Activated gamma-delta T cell treated with anti-CD3 and anti-CD28 coated beads, Interleukin-2, amount 50 U/mL, for 16 hours (primary cell): ENCODE data around the gene MORN5.

Experiments used
- DNase-seq: peaks from one replicate; pipeline ENCODE4 v3.0.0-alpha.2; 2020; ENCODE audit warnings: low read depth

MORN5 gene

DNA sequence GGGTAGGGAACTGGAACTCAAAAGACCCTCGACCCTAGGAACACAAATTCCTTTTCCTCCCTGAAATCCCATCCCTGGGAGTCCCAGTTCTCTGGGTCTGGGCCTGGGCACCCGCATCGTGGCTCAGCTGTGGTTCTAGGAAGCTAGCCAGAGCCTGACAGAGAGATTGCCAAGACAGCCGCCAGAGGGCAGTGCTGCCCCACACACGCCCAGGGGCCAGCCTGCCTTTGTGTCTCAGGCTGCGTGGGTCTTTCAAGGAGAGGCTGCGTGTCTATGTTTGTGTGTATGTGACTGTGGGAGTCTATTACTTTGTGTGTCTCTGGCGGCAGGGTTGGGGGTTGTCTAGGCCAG, 34.6 kb upstream of the MORN5 start:
- DNase-seq = peak; percentile 72

DNA sequence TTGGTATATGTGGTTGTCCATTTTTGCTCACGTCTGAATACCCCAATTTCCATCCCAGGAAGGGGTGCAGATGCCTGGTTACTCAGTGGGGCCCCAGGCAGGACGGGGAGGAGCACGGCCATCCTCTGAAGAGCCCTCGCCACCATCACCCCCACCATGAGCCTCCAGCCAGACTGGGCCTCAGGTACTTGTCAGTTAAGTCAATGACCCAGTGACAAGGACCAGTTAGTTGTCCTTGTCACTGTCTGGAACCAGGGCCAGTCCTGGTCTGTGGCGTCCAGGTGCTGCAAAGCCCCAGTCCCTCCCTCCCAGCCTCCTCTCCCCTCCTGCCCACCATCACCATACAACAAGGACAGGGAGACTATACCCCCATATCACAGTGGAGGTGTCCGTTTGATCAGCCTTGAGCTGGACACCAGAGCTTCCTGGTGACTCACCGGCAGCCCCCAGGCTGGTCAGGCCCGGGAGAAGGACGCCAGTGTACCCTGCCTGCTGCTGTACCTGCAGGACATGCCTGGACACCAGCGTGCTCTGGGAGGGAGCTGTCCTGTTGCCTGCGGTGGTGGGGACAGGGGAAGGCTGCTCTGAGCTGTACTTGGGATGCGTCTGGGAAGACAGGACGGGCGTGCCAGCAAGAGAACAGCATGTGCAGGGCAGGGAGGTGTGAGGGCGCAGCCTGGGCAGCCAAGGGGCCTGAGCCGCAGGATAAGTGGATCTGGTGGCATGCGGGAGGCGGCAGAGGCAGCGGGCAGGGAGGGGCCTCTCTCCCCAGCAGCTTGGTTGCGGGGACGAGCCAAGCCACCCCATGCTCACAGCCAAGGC, 34.0 kb upstream of the MORN5 start:
- DNase-seq = no peak

DNA sequence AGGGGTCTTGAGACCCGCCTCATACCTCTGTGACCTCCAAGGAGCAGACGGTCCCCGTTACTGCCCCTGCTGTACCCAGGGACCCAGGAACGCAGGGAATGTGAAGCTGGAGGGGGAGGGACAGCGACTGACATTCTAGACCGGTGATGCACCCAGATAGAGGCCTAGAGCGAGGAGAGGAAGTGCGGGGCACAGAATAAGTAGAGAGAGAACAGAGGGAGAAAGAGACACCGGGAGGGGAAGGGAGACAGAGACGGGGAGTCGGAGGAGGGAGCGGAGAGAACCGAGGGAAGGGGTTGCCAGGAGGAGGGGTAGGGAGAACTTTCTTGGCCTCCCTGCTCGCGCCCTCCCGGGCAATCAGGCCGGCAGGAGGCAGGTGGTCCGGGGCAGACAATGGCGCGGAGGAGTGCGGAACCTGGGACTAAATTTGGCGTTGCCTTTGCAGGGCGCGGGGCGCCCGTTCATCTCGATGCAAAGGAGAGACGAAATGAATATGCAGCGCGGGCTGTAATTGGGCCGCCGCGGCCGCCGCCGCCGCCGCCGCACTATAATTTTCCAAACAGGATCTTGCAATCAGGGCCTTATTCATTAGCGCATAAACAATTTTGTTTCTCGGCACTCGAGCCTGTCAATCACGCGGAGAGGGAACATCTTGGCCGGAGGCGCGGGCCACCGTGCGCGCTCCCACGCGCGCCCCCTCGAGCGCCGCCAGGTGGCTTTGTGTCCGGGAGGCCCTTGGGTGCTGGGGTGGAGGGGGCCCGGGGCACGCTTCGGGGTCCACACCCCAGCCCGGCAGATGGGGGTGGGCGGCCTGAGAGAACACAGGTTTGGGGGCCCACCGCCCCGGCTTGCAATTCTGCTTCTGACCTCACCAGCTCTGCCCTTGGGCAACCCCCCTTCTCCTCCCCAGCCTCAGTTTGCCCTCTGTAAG, 33.1 kb upstream of the MORN5 start:
- no peak for DNase-seq

DNA sequence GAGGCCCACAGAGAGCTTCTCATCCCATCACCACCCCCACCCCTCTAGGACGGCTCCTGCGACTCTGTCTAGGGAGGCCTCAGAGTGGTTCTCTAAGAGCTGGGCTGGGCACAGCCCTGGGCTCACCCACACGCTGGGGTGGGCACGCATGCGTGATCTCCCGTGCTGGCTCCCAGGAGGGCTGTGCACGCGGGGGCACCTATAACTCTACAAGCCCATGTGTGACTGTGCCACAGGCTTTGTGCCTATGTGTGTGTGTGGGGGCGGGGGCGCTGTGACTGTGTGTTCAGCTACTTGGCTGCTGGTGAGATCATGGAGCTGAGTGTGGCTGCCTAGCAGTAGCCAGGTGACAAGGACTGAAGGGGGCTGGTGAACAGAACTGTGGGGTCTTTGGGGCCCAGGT, 32.3 kb upstream of the MORN5 start:
- DNase-seq = no peak

DNA sequence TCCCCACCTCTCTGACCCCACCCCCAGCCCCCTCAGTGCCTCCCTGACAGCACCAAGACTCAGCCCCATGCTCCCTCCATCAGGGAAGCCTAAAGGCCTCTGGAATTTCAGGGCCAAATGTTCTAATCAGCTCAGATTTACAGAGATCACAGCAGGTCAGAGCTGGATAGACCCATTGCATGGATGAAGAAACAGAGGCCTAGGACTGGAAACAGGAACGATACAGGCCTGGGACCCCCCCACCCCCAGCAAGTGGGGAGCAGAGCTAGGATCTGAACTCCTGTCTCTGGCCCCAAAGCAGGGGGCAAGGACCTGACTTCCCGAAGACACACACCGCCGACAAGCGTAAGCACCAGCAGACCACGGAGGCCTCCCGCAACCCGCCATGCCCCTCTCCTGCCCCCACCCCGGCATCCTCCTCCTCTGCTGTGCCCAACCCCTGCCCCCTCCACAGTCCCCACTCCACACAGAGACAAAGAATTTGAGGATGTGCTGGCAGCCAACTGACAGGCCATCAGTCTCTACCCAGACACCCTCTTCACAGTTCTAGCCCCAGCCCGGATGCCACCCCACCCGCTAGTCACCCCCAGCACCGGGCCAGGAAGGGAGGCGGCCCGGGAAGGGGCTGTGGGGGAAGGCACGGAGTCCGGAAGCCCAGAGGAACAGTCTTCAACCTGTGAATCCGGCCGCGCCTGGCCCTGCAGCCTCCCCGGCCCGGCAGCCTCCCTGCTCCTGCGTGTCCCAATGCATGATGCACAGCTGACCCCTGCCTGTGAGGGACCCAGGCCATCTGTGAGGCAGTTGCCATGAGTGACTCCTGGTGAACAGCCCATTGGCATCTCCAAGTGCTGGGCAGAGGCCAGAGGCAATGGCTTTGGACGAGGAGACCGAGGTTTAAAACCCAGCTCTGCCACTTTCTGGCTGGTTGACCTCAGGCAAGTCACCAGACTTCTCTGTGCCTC, 31.4 kb upstream of the MORN5 start:
- DNase-seq = no peak

DNA sequence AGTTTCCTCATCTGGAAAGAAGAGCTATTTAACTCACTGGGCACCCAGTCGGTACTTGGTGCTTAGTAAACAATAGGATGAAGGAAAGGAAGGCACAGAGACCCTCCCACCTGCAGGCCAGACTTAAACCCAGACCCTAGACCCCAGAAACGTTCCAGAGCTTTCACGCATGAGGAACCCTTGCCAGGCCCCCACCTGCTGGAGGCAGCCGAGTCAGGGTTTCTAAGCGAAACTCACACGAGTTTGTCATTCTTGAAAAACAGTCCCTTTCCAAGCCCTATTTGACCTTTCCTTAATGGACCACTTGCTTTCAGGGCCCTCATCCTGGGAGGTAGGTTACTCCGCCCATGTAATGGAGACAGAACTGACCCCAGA, 30.8 kb upstream of the MORN5 start:
- no peak for DNase-seq

DNA sequence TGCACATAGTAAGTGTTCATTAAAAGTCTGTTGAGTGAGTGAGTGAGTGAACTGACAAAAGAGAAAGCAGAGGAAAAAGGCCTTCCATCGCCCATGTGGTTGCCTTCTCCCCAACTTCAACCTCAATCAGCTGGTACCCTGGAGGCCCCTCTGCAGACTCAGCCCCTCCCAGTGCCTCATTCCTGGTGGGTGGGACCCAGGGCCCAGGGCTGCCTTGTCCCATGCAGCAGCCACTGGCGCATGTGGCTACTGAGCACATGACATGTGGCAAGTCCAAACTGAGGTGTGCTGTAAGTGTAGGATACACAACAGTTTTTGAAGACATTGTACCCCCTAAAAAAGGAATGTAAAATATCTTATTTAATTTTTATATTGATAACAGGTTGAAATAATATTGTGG, 29.7 kb upstream of the MORN5 start:
- no peak for DNase-seq

DNA sequence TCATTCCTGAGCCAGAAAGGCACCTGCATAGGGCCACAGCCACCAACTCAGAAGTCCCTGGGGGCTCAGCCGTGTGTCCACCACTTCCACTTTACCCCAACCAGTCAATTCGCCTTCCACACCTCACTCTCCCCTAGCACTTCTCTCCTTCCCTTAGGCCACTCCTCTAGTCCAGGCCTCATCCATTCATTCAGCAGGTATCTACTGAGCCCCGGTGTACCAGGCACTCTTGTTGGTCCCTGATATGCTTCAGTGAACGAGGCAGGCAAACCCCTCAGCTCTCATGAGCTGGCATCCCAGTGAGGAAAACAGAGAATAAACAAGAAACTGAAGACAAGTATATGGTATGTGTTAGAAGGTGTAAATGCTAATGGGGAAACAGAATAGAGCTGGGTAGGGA, 28.9 kb upstream of the MORN5 start:
- no peak for DNase-seq

DNA sequence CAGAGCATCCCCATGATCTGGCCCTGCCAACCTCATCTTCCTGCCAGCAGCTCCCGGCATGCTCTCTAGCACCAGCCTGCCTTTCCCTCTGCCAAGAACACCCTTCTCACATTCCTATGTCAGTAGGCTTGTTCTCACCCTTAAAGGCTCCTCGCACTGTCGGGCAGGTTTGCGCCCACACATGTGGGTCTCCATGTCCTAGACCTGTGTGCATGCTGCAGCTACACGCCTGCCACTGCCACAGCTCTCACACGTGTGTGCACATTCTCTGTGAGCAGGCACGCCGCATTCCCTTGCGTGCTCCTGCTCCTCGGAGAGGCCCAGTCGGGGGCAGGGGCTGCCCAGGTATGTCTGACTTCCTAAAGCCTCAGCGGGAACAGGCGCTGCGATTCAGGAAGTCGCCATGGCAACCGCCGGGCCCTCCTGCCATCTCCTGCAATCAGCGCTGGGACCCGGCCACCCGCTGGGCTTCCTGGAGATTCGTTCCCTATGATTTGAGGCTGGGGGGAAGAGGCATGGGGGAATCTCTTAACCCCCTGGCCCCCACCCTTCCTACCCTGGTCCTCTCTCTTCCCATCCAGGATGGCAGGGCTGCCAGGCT, 28.2 kb upstream of the MORN5 start:
- DNase-seq = no peak

DNA sequence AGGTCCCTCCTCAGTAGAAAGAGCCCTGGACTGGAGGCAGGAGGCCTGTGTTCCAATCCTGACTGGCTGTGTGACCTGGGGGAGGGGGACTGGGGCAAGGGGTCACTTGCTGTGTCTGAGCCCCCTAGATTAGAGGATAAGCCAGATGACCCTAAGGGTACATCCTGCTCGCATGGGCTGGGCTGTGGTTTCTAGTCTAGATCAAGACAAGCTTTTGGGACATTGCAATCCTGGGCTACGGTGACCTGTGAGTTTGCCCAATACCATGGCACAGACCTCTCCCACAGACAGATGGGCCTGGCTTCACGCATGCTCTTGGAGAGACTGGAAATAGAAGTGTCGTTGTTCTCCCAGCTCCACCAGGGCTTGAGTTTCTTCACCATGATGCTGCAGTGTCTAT, 27.2 kb upstream of the MORN5 start:
- DNase-seq = no peak

DNA sequence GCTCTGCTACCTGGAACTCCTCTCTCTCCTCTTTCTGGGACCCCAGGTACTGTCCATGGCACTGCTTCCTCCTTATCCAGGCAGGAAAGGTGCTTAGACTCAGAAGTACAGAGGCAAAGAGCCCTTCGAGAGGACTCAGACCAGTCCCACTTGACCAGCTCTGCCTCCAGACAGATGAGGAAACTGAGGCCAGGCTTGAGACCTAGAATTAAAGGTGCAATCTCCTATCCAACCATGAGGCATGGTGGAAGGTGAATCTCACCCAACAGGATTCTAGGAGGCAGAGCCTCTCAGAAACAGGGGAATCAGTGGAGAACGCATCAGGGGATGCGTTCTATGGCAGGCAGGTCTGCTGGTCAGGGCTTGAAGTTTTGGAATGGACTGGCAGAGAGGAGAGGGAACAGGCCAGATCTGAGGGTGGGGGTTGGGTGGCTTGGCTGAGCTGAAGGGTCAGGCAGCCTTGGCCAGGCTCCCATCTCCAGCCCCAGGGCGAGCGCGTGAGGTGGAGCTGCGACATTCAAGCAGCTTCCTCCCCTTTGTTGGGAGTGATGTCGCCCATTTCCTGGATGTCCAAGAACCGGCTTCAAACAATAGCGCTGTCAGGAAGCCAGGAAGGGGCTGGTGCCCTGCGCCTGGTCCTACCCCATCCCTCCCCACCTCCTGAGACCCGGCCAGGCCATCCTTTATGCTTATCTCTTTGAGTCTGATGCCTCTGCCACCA, 26.3 kb upstream of the MORN5 start:
- DNase-seq = no peak

DNA sequence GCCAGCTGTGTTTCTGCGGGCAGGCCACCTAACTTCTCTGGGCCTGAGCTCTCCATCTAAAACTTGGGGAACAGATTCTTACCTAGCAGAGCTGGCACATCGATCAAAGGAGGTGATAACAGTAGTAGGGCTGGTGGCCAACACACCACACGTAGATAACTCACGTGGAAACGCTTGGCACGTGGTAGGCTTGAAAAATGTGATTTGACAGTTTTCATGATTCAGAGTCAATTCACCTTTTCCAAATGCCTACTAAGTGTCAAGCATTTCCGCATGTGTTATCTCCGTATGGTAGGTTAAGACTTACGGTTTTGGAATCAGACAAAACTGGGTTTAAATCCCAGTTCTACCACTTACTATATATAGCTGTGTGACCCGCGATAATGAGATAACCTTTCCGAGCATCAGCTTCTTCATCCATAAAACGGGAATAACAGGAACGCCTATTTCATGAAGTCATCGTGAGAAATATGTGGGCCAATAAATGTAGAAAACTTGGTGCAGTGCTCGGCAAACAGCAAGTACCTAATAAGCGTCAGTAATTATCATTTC, 25.6 kb upstream of the MORN5 start:
- no peak for DNase-seq

DNA sequence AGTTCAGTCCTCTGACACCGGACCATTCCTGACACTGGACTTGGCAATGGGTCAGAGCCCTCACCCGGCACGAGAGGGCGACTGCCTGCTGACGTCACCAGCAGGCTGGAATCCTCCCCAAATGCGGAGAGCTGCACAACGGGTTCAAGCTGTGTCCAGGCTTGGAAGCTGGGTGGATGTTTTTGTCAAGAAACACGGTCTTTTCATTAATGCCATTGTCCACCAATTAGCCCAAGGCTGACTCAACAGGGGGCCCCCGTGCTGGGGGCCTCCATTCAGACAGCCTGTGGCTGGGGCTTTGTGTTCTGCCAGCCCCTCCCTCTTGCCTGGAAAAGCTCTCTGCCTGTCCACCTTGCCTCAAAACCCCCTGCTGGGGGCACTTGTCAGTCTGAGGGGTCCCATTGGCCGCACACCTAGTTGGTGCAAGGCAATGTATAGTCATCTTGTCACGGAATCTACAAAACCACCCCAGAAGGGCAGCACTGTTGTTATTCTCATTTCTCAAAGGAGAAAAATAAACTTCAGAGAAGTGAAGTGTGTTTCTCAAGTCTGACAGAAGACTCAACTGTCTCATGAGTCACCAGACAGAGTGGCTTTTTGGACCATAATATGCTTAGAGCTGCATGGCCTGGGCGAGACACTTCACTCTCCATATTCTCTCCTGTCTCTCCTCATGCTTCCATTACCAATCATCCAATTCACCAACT, 24.7 kb upstream of the MORN5 start:
- no peak for DNase-seq

DNA sequence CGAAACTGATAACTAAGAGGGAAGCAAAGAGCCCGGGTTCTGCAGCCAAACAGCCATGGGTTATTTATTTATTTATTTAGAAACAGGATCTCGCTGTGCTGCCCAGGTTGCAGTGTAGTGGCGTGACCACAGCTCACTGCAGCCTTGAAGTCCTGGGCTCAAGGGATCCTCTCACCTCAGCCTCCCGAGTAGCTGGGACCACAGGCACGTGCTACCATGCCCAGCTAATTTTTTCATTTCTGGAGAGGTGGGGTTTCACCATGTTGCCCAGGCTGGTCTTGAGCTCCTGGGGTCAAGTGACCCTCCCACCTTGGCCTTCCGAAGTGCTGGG, 24.2 kb upstream of the MORN5 start:
- DNase-seq = no peak

DNA sequence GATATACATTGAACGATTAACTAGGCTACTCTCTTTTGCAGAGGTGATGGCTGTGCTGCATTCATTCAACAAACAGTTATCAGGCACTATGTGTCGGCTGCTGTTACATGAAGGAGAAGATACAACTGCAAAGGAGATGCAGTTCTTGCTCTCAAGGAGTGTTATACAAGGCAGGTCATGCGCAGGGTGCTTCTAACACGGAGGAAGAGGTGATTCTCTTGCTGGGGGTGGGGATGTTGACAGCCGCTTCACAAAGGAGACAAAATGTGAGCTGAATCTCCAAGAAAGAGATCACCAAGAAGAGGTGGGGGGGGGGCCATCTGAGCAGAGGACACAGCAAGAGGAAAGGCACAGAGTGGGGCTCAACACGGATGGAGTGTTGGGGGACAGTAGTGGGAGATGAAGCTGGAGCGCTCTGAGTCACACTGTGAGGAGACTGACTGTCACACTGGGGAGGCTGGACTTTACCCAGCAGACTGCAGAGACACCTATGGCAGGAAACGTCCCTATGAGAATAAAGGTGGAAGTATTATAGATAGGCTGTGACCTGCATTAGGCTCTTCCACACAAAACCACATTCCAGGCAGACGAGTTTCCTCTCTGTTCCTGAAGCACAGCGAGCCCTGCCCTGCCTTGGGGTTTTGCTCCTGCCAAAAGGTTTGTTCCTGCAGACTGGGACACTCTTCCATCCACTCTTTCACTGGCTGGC, 21.0 kb upstream of the MORN5 start:
- DNase-seq = no peak

DNA sequence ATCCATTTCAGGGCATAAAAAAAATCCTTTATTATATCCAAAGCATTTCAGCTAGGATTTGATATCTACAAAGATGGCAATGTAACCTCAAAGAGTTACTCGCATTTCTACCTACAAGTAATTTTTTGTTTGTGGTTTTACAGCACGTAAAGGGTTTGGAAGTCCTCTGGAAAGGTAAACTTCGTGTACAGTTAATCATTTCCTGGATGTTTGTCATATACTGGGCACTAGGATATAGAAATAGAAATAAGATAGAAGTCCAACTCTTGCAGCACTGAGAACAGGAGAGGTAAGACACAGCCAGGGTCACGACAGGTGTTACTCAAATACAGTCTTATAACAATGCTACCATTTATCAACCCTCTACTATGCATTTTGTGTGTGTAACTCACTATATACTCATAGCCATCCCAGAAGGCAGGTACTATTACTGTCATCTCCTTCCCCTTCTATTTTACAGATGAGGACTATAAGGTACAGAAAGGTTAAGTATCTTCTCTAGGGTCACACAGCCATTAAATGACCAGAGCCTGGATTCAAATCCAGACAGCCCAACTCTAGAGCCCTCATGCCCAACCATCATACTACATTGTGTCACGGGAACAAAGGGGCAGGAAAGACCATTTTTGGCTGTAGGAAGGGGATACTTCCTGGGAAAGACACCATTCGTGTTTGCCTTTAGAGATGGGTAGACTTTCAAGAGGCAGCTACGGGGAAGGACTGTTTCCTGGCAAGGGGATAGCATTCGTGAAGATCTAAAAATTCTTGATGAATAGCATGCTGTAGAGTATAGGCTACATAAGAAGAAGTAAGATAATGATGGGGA, 19.1 kb upstream of the MORN5 start:
- DNase-seq = no peak

DNA sequence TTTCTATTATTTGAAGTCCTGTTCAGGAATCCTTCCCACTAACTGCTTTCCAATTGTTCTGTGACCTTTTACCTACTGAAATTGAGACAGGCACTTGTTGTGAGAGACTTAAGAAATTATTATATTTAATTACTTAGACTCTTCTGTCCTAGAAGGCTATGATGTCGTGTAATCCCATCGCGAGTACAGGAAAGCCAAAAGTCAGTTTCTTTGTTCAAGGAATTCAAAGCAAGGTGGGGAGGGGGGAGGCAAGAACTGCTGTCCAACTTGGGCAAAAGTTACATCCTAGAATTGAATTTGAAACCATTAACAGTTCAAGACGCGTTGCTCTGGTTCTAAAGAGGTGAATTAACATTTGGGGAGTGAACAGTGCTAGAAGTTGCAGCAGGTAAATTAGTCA, 18.0 kb upstream of the MORN5 start:
- no peak for DNase-seq

DNA sequence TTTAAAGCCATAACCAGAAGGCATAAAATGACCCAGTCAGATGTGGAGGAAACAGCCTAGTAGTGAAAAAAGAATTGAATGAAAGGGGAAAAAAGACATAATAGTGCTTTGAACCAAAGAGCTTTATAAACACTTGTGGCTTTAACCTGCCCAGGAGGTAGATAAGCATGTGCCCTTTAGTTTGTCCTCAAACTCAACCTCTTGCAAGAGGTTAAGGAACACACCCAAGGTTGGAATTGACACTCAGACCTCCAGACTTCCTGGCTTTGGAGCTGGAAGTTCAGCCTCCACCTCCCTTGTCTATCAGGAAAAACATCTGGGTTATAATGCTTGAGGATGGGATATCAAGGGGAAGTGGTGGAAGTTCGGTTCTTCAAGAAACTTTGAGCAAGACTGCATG, 16.4 kb upstream of the MORN5 start:
- DNase-seq = no peak

DNA sequence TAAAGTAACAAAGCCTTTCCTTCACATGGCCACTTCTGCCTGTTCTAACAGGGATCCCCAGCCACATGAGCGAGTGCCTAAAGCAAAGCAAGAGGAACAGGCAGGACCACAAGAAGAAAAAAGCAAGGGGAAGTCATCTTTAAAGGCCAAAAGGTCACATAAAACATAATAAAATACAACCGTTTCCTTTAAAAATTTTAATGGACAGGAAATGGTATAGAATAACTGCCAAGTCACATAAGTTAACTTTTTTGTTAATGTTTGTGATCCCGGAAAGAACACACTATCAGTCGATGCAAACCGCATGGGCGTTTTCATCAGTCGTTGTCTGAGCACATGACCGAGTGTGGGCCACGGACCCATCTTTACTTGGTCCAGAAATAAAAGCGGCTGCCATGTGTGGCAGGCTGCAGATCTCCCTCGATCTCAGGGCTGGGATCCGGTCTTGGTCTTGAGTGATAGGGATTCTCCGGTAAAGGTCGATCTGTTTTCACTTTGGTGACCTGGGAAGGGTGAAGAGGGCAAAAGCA, 15.8 kb upstream of the MORN5 start:
- no peak for DNase-seq
